PC-9 (cell line): ENCODE results near the gene ZNF765.

Experiments used
- EZH2 ChIP-seq: fragments of 200-600 bp; sonication (generic); IDR thresholded peaks from 2 replicates; pipeline ENCODE4 v1.8.0; 2017; ENCODE audit warnings: antibody characterized with exemption, low read depth
- TF ChIP-seq, protein P1 (sequence below): fragments of 200-600 bp; sonication (generic); conservative IDR thresholded peaks from 2 replicates; pipeline ENCODE4 v1.6.1; 2017; ENCODE audit warnings: mixed run types, antibody characterized with exemption, mild to moderate bottlenecking, moderate library complexity

DNA sequence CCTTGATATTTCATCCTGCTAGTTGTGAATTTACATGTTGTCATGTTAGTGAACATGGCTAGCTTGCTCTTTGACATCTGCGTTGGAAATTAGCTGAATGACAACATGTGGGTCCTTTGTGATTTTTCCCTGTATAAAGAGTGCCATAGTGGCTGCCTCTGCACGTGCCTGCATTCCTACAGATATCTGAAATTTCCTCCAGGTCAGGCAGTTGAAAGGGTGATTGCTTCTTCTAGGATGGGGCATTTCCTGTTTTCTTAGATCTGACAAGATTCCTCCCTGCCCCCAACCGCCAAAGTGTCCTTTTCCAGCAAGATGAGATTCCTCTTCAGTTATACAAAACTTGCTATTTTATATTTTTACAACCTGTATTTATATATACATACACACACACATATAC, 20.7 kb upstream of the ZNF765 start:
- TF ChIP-seq, protein P1, sequence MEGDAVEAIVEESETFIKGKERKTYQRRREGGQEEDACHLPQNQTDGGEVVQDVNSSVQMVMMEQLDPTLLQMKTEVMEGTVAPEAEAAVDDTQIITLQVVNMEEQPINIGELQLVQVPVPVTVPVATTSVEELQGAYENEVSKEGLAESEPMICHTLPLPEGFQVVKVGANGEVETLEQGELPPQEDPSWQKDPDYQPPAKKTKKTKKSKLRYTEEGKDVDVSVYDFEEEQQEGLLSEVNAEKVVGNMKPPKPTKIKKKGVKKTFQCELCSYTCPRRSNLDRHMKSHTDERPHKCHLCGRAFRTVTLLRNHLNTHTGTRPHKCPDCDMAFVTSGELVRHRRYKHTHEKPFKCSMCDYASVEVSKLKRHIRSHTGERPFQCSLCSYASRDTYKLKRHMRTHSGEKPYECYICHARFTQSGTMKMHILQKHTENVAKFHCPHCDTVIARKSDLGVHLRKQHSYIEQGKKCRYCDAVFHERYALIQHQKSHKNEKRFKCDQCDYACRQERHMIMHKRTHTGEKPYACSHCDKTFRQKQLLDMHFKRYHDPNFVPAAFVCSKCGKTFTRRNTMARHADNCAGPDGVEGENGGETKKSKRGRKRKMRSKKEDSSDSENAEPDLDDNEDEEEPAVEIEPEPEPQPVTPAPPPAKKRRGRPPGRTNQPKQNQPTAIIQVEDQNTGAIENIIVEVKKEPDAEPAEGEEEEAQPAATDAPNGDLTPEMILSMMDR: no peak
- no peak for TF ChIP-seq EZH2
